Keratinocyte (primary cell): ENCODE data around the gene KLHL6. TPM values are rescaled to one million over a fixed set of nuclear protein-coding genes. Genes with fewer than 3 reads are reported as not detected.

Source experiments
- DNase-seq: peaks from one replicate; pipeline ENCODE4 v3.0.0-alpha.2; 2011; ENCODE audit warnings: low read depth, missing footprints, low spot score
- FAIRE-seq: peaks from 2 replicates; lab custom pipeline; 2011; peaks lifted over from hg19 to GRCh38; lab: Jason Lieb, UNC
- H2AFZ ChIP-seq: 2 replicates; pipeline ENCODE4 v1.6.0; 2012; ENCODE audit warnings: low read length, control low read depth, inconsistent platforms; ENCODE audit not compliant: control insufficient read depth
- H3K27ac ChIP-seq: 2 replicates; pipeline ENCODE4 v1.5.1; 2011; ENCODE audit warnings: low read length; ENCODE audit not compliant: control insufficient read depth, insufficient read depth
- H3K27me3 ChIP-seq: 3 replicates; pipeline ENCODE4 v1.6.0; 2011; ENCODE audit warnings: low read length; ENCODE audit not compliant: control insufficient read depth, insufficient read depth; ENCODE audit errors: extremely low read depth
- H3K36me3 ChIP-seq, 2 experiments: 2 replicates in 1 of 2; 3 replicates in 1 of 2; pipeline ENCODE4 v1.5.1; 2011; ENCODE audit warnings: low read length in 2 of 2, mild to moderate bottlenecking in 1 of 2; ENCODE audit not compliant: control insufficient read depth in 2 of 2, insufficient read depth in 2 of 2; ENCODE audit errors: extremely low read depth in 1 of 2
- H3K4me1 ChIP-seq: 3 replicates; pipeline ENCODE4 v1.5.1; 2011; ENCODE audit warnings: low read length; ENCODE audit not compliant: control insufficient read depth, insufficient read depth; ENCODE audit errors: extremely low read depth
- H3K4me2 ChIP-seq: 3 replicates; pipeline ENCODE4 v1.6.0; 2011; ENCODE audit warnings: low read depth, low read length; ENCODE audit not compliant: control insufficient read depth, insufficient read depth; ENCODE audit errors: extremely low read depth
- H3K4me3 ChIP-seq, 3 experiments: fragments of 200-600 bp in 1 of 3; sonication (generic) in 1 of 3; 2 replicates in 2 of 3; 3 replicates in 1 of 3; pipeline ENCODE4 v1.5.1; 2011 to 2016; ENCODE audit warnings: low read length in 3 of 3, mild to moderate bottlenecking in 3 of 3, control low read depth in 2 of 3, inconsistent platforms in 1 of 3, low read depth in 1 of 3, mixed read lengths in 1 of 3, mixed run types in 1 of 3, moderate library complexity in 1 of 3; ENCODE audit not compliant: control insufficient read depth in 2 of 3, insufficient read depth in 2 of 3; ENCODE audit errors: extremely low read depth in 1 of 3
- H3K79me2 ChIP-seq: 2 replicates; pipeline ENCODE4 v1.6.0; 2012; ENCODE audit warnings: low read length; ENCODE audit not compliant: control insufficient read depth, insufficient read depth
- H3K9ac ChIP-seq: 3 replicates; pipeline ENCODE4 v1.6.0; 2011; ENCODE audit warnings: low read length; ENCODE audit not compliant: control insufficient read depth, insufficient read depth; ENCODE audit errors: extremely low read depth
- H3K9me1 ChIP-seq: 3 replicates; pipeline ENCODE4 v1.6.0; 2011; ENCODE audit warnings: low read length; ENCODE audit not compliant: control insufficient read depth, insufficient read depth; ENCODE audit errors: extremely low read depth
- H3K9me3 ChIP-seq: 2 replicates; pipeline ENCODE4 v1.5.1; 2012; ENCODE audit warnings: low read depth, low read length; ENCODE audit not compliant: control insufficient read depth
- H4K20me1 ChIP-seq: 3 replicates; pipeline ENCODE4 v1.6.0; 2011; ENCODE audit warnings: low read length; ENCODE audit not compliant: control insufficient read depth, insufficient read depth; ENCODE audit errors: extremely low read depth
- CTCF ChIP-seq, 3 experiments: IDR thresholded peaks in 1 of 3; conservative IDR thresholded peaks in 1 of 3; optimal IDR thresholded peaks in 1 of 3; 2 replicates in 2 of 3; 3 replicates in 1 of 3; pipeline versions ENCODE3 to v1.5.1; 2011; ENCODE audit warnings: low read length in 3 of 3, mild to moderate bottlenecking in 3 of 3, moderate library complexity in 2 of 3, control low read depth in 1 of 3, inconsistent platforms in 1 of 3; ENCODE audit not compliant: insufficient read depth in 2 of 3; ENCODE audit errors: extremely low read depth in 1 of 3
- EZH2 ChIP-seq: IDR thresholded peaks from one replicate; pipeline ENCODE4 v1.6.1; 2012; ENCODE audit warnings: inconsistent platforms, mild to moderate bottlenecking, low read length, moderate library complexity
- dilution Hi-C: fragments of 300-500 bp; cut with MboI; formaldehyde crosslinking; loops from one replicate; pipeline ENCODE4 v1.7.0; 2020; ENCODE audit warnings: low sequenced_read_pairs; ENCODE audit not compliant: extremely low pct_ligation_motif_present
- polyA plus RNA-seq, 5 experiments: library from polyadenylated mRNA; depleted of rRNA in 3 of 5; stranded (reverse) in 3 of 5; stranded (forward) in 1 of 5; unstranded in 1 of 5; fragments of >200 nt; gene quantifications; 1 replicate in 1 of 5; 2 replicates in 3 of 5; 3 replicates in 1 of 5; pipeline versions ENCODE4 v1.2.1 to v1.2.3, GENCODE V29; 2011 to 2012; ENCODE audit warnings: missing spikeins in 2 of 5, low read depth in 1 of 5, low replicate concordance in 1 of 5

KLHL6 gene
- polyA plus RNA-seq, 1 donor (not counting 4 experiments of a cell fraction or from before 2014, with no cell fraction given): 0.10 TPM

GRCh38 chr3:183498634-183499033 is 56.9 kb downstream of the KLHL6 start:
- H3K4me3 ChIP-seq: no peak overlapping the region
- H3K36me3 ChIP-seq: peaks cover 0 to 1% of the 10 kb centered on the region in 2 experiments
- no peak overlapping the region for H3K27ac ChIP-seq
- DNase-seq (no peak), FAIRE-seq (no peak)
- no peaks in the 10 kb centered on the region for H3K27me3 ChIP-seq
- H4K20me1 ChIP-seq: no peaks in the 10 kb centered on the region
- H3K4me1 ChIP-seq: peaks cover 3% of the 10 kb centered on the region
- no peaks in the 10 kb centered on the region for H3K79me2 ChIP-seq
- no peak for TF ChIP-seq EZH2
- no peak for TF ChIP-seq CTCF (optimal IDR thresholded peaks at IDR 0.05 in 1 of 3, IDR thresholded peaks at IDR 0.05 in 1 of 3, conservative IDR thresholded peaks at IDR 0.05 in 1 of 3; ENCODE audit: extremely low read depth in 1 of 3, insufficient read depth in 2 of 3, low read length in 3 of 3)
- H3K9me1 ChIP-seq: no peaks in the 10 kb centered on the region
- no peak overlapping the region for H2AFZ ChIP-seq
- H3K9ac ChIP-seq: no peak overlapping the region
- H3K4me2 ChIP-seq: no peak overlapping the region
- no peaks in the 10 kb centered on the region for H3K9me3 ChIP-seq
- dilution Hi-C loops: no loop called here

GRCh38 chr3:183497313-183497712 is 58.2 kb downstream of the KLHL6 start:
- Histone ChIP-seq H3K9me1 (no peaks in the 10 kb centered on the region), H3K27ac (no peak overlapping the region), H2AFZ (no peak overlapping the region), H3K9ac (no peak overlapping the region), H3K4me1 (peaks cover 16% of the 10 kb centered on the region), H3K9me3 (no peaks in the 10 kb centered on the region), H3K4me3 (no peak overlapping the region), H3K36me3 (peaks cover 0 to 1% of the 10 kb centered on the region in 2 experiments), H3K4me2 (no peak overlapping the region), H3K79me2 (no peaks in the 10 kb centered on the region), H3K27me3 (no peaks in the 10 kb centered on the region), H4K20me1 (no peaks in the 10 kb centered on the region)
- FAIRE-seq: no peak
- TF ChIP-seq CTCF (optimal IDR thresholded peaks at IDR 0.05 in 1 of 3, IDR thresholded peaks at IDR 0.05 in 1 of 3, conservative IDR thresholded peaks at IDR 0.05 in 1 of 3; ENCODE audit: extremely low read depth in 1 of 3, insufficient read depth in 2 of 3, low read length in 3 of 3): no peak
- no peak for TF ChIP-seq EZH2
- DNase-seq: no peak
- dilution Hi-C loops: no loop called here
